Subcutaneous abdominal adipose tissue (tissue), 5 donors: ENCODE measurements around the gene ARHGEF19.

Source experiments
- H3K27ac ChIP-seq: one replicate; pipeline ENCODE4 v1.7.0; 2013; ENCODE audit warnings: low read depth, mild to moderate bottlenecking, inconsistent platforms, low read length, moderate library complexity
- H3K27me3 ChIP-seq, 5 donors: one replicate each; pipeline ENCODE4 v1.7.0; 2013; ENCODE audit warnings: low read length in 5 of 5, inconsistent platforms in 1 of 5; ENCODE audit not compliant: control insufficient read depth in 5 of 5, insufficient read depth in 4 of 5
- H3K36me3 ChIP-seq, 5 donors: one replicate each; pipeline ENCODE4 v1.7.0; 2013; ENCODE audit warnings: low read length in 5 of 5; ENCODE audit not compliant: control insufficient read depth in 5 of 5, insufficient read depth in 5 of 5
- H3K4me1 ChIP-seq, 5 donors: one replicate each; pipeline ENCODE4 v1.7.0; 2013; ENCODE audit warnings: low read length in 5 of 5, mild to moderate bottlenecking in 3 of 5, moderate library complexity in 1 of 5; ENCODE audit not compliant: control insufficient read depth in 5 of 5, insufficient read depth in 5 of 5
- H3K4me3 ChIP-seq, 5 donors: one replicate each; pipeline ENCODE4 v1.7.0; 2013; ENCODE audit warnings: low read length in 5 of 5, low read depth in 1 of 5
- H3K9ac ChIP-seq, 5 donors: one replicate each; pipeline ENCODE4 v1.7.0; 2013; ENCODE audit warnings: low read length in 5 of 5, mild to moderate bottlenecking in 4 of 5, moderate library complexity in 3 of 5
- H3K9me3 ChIP-seq, 5 donors: one replicate each; pipeline ENCODE4 v1.7.0; 2013; ENCODE audit warnings: low read length in 5 of 5; ENCODE audit not compliant: control insufficient read depth in 5 of 5
- donor health status: healthy.
- donor health status: healthy.
- donor health status: healthy.
- donor health status: healthy.
- donor health status: healthy.

The ARHGEF19 gene

DNA sequence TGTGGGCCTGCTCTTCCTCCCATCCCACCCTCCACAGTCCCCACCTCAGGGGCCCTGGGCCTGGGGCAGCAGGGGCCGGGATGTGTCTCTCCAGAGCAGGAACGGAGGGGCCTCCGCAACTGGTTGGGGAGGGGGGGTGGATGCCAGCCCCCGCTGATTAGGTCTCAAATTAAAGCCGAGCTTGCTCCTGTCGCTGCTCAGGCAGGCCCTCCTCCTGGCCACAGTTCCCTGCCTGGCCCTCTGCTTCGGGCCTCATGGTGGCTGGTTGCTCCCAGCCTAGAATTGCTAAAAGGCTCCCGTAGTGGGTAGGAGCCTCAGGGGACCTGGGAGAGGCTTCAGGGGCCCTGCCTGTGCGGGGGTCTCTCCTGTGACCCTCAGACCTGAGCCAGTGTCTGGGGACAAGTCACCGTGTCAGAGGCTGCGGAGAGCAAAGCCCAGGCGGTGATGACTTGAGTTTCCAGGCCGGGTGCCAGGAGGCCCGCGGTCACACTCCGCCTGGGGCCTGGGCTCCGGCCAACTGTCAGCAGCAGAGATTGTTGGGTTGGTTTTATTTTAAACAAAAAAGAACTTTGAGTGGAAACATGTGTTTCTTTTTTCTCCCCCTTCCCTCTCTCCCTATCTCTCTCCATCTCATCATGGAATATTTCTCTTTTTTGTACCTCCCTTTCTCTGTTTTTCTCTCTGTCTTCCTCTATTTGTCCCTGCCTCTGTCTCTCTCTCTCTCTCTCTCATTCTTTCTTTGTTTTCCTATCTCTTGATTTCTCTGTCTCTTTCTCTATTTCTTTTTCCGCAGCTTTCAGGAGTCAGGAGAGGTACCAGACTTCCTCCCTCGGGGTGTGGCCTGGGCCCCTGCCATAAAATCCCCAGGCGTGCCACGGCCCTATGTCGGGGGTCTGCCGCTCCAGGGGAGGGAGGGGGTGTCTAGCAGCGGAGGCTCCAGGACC is 36.6 kb downstream of the ARHGEF19 start:
- H3K4me3 ChIP-seq, result peak overlapping the region in 2 of 5 donors; percentile 34 to 42
- peaks cover under 1 to 59% (median 43%) of the 10 kb centered on the region in 5 donors for H3K4me1 ChIP-seq
- H3K9me3 ChIP-seq, result no peaks in the 10 kb centered on the region
- H3K27ac ChIP-seq, result peak overlapping the region; percentile 87
- H3K36me3 ChIP-seq, result no peaks in the 10 kb centered on the region
- H3K27me3 ChIP-seq, result no peaks in the 10 kb centered on the region
- H3K9ac ChIP-seq, result peak overlapping the region in 4 of 5 donors; percentile 41 to 69 (median 52)

DNA sequence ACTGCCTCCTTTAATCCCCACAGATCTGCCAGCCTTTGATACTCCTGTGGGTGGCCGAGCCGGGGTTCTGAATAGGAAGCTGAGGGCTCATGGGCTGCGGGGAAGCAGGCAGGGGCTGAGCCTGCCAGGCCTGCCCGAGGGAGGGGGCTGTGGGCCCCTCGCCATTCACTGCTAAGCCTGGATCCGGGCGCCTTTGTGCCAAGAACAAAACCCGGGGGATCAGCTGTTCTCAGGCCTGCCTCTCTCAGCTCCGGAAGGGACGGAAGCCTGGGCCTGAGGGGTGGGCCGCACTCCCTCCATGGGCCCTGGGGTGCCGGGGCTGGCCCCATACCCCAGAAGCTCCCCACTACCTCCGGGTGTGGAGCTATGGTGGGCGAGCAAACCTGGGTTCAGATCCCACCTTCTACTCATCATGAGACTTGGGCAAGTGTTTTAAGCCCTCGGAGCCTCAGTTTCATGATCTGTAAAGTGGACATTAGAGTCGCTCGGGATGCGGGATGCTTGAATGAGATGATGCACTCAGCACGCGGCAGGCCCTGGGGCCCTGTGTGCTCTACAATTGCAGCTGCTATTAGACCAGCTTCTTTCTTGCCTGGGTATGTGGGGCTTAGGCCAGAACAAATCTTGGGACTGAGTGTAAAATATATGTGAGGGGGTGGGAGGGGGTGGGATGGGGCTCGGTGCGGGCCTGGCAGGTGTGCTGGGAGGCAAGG is 37.4 kb downstream of the ARHGEF19 start:
- no peaks in the 10 kb centered on the region for H3K36me3 ChIP-seq
- peak overlapping the region; percentile 87 for H3K27ac ChIP-seq
- H3K9me3 ChIP-seq, result no peaks in the 10 kb centered on the region
- no peak overlapping the region for H3K4me3 ChIP-seq
- no peaks in the 10 kb centered on the region for H3K27me3 ChIP-seq
- peaks cover 0 to 53% (median 39%) of the 10 kb centered on the region in 5 donors for H3K4me1 ChIP-seq
- H3K9ac ChIP-seq, result peak overlapping the region in 1 of 5 donors; percentile 31

- Histone ChIP-seq H3K36me3 (no peaks in the 10 kb centered on the region), H3K27ac (no peak overlapping the region), H3K9ac (peak overlapping the region in 2 of 5 donors; percentile 2 to 31), H3K4me1 (peaks cover 0 to 53% (median 39%) of the 10 kb centered on the region in 5 donors), H3K9me3 (no peaks in the 10 kb centered on the region), H3K27me3 (peaks cover 0 to 2% (median 0%) of the 10 kb centered on the region in 5 donors), H3K4me3 (no peak overlapping the region)
Observed at GRCh38 chr1:16174261-16174868, 38.1 kb downstream of the ARHGEF19 start.

- H3K36me3 ChIP-seq, result no peaks in the 10 kb centered on the region
- H3K9ac ChIP-seq, result peak overlapping the region in 1 of 5 donors; percentile 56
- H3K9me3 ChIP-seq, result no peaks in the 10 kb centered on the region
- no peak overlapping the region for H3K27ac ChIP-seq
- H3K4me3 ChIP-seq, result no peak overlapping the region
- H3K27me3 ChIP-seq, result peaks cover 0 to 7% (median 0%) of the 10 kb centered on the region in 5 donors
- H3K4me1 ChIP-seq, result peaks cover 0 to 49% (median 39%) of the 10 kb centered on the region in 5 donors
Observed at GRCh38 chr1:16173447-16174260, 38.8 kb downstream of the ARHGEF19 start.

- H3K9ac ChIP-seq, result peak overlapping the region in 1 of 5 donors; percentile 56
- no peak overlapping the region for H3K27ac ChIP-seq
- no peak overlapping the region for H3K4me3 ChIP-seq
- no peaks in the 10 kb centered on the region for H3K36me3 ChIP-seq
- H3K4me1 ChIP-seq, result peaks cover 0 to 48% (median 39%) of the 10 kb centered on the region in 5 donors
- H3K27me3 ChIP-seq, result peaks cover 0 to 9% (median 0%) of the 10 kb centered on the region in 5 donors
- no peaks in the 10 kb centered on the region for H3K9me3 ChIP-seq
Observed at GRCh38 chr1:16172964-16173446, 39.4 kb downstream of the ARHGEF19 start.

GRCh38 chr1:16172218-16172830 is 40.1 kb downstream of the ARHGEF19 start:
- H3K27me3 ChIP-seq, result peaks cover 0 to 9% (median 0%) of the 10 kb centered on the region in 5 donors
- H3K4me1 ChIP-seq, result peaks cover 0 to 51% (median 43%) of the 10 kb centered on the region in 5 donors
- H3K9me3 ChIP-seq, result no peaks in the 10 kb centered on the region
- H3K4me3 ChIP-seq, result no peak overlapping the region
- H3K27ac ChIP-seq, result no peak overlapping the region
- H3K36me3 ChIP-seq, result no peaks in the 10 kb centered on the region
- H3K9ac ChIP-seq, result no peak overlapping the region

- Histone ChIP-seq H3K4me1 (peaks cover 0 to 43% (median 38%) of the 10 kb centered on the region in 5 donors), H3K27ac (no peak overlapping the region), H3K9me3 (no peaks in the 10 kb centered on the region), H3K9ac (no peak overlapping the region), H3K4me3 (no peak overlapping the region), H3K27me3 (peaks cover 0 to 9% (median 0%) of the 10 kb centered on the region in 5 donors), H3K36me3 (no peaks in the 10 kb centered on the region)
Observed at GRCh38 chr1:16171314-16172151, 40.9 kb downstream of the ARHGEF19 start.

DNA sequence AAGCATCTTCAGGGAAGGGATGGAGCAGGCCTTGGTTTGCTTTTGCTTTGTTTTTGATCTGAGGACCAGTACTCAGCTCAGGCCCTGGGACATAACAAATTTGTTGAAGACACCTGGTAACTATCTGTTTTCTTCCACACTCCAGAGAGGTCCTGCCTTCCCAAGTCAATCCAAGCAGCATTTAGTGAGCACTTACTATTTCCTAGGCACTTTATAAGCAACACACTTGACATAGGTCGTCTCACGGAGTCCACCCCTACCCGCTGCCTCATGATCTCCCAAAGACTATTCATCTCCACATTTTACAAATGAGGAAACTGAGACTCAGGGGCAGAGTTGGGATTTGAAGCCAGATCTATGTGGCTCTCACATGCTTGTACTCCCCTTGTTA is 42.2 kb downstream of the ARHGEF19 start:
- Histone ChIP-seq H3K9ac (no peak overlapping the region), H3K4me3 (no peak overlapping the region), H3K27me3 (peaks cover 0 to 9% (median 0%) of the 10 kb centered on the region in 5 donors), H3K27ac (no peak overlapping the region), H3K36me3 (no peaks in the 10 kb centered on the region), H3K9me3 (no peaks in the 10 kb centered on the region), H3K4me1 (peaks cover 0 to 31% (median 26%) of the 10 kb centered on the region in 5 donors)
